B cell (primary cell): ENCODE data around the gene ACAP1. TPM values are rescaled to one million over a fixed set of nuclear protein-coding genes. Genes with fewer than 3 reads are reported as not detected.

ENCODE experiments used
- ATAC-seq: fragments of 200-7000 bp; cut with Tn5 transposase; one replicate; pipeline ENCODE4 v1.10.0; 2021; ENCODE audit warnings: low read depth, mild to moderate bottlenecking, moderate number of reproducible peaks, moderate library complexity
- CTCF ChIA-PET: fragments of 350-600 bp; sonication (Branson Sonifier 250); formaldehyde crosslinking; loops from one replicate; lab custom pipeline; 2021; ENCODE audit warnings: antibody characterized with exemption, inconsistent platforms; lab: Charles Lee
- POLR2A ChIA-PET: fragments of 350-600 bp; sonication (Branson Sonifier 250); formaldehyde crosslinking; loops from one replicate; lab custom pipeline; 2021; ENCODE audit warnings: antibody characterized with exemption; lab: Charles Lee
- DNase-seq: peaks from one replicate; pipeline ENCODE4 v3.0.0; 2013
- H2AFZ ChIP-seq: 2 replicates; pipeline ENCODE4 v1.6.1; 2012; ENCODE audit warnings: mild to moderate bottlenecking, low read depth, low read length; ENCODE audit not compliant: insufficient read depth, poor library complexity, severe bottlenecking
- H3K27ac ChIP-seq, 2 donors: 1 replicate in 1 of 2; 2 replicates in 1 of 2; pipeline ENCODE4 v1.5.1; 2012 to 2013; ENCODE audit warnings: low read length in 2 of 2, mild to moderate bottlenecking in 2 of 2, moderate library complexity in 1 of 2
- H3K27me3 ChIP-seq, 4 experiments: fragments of 200-600 bp in 1 of 4; sonication (generic) in 1 of 4; replicated peaks in 1 of 4; 1 replicate in 2 of 4; 2 replicates in 2 of 4; pipeline versions ENCODE4 v1.6.1 to v1.7.0; 2013 to 2016; ENCODE audit warnings: low read length in 3 of 4, mild to moderate bottlenecking in 2 of 4, mixed read lengths in 1 of 4, moderate library complexity in 1 of 4; ENCODE audit not compliant: insufficient read depth in 4 of 4, control insufficient read depth in 3 of 4; ENCODE audit errors: control extremely low read depth in 1 of 4
- H3K36me3 ChIP-seq, 2 experiments: replicated peaks in 1 of 2; 1 replicate in 1 of 2; 2 replicates in 1 of 2; pipeline versions ENCODE4 v1.6.1 to v1.7.1; 2013; ENCODE audit warnings: low read length in 1 of 2; ENCODE audit not compliant: insufficient read depth in 2 of 2, control insufficient read depth in 1 of 2; ENCODE audit errors: control extremely low read depth in 1 of 2, extremely low read depth in 1 of 2
- H3K4me1 ChIP-seq, 2 donors: fragments of 200-600 bp in 1 of 2; sonication (generic) in 1 of 2; 1 replicate in 1 of 2; 2 replicates in 1 of 2; pipeline versions ENCODE4 v1.5.1 to v1.6.1; 2013 to 2017; ENCODE audit warnings: low read length in 2 of 2; ENCODE audit not compliant: control insufficient read depth in 2 of 2, insufficient read depth in 2 of 2
- H3K4me2 ChIP-seq: replicated peaks from 2 replicates; pipeline ENCODE3; 2012; ENCODE audit warnings: mild to moderate bottlenecking, low read depth, low read length; ENCODE audit not compliant: poor library complexity, severe bottlenecking
- H3K4me3 ChIP-seq, 5 experiments: fragments of 200-600 bp in 1 of 5; sonication (generic) in 1 of 5; 1 replicate in 3 of 5; 2 replicates in 2 of 5; pipeline versions ENCODE4 v1.5.1 to v1.7.0; 2011 to 2016; ENCODE audit warnings: low read length in 4 of 5, mild to moderate bottlenecking in 4 of 5, low read depth in 2 of 5, control low read depth in 1 of 5, moderate library complexity in 1 of 5; ENCODE audit not compliant: insufficient read depth in 1 of 5; ENCODE audit errors: control extremely low read depth in 1 of 5, extremely low read depth in 1 of 5
- H3K79me2 ChIP-seq: fragments of 200-600 bp; sonication (generic); one replicate; pipeline ENCODE4 v1.6.0; 2016; ENCODE audit warnings: low read length; ENCODE audit not compliant: control insufficient read depth, insufficient read depth
- H3K9ac ChIP-seq: fragments of 200-600 bp; sonication (generic); 2 replicates; pipeline ENCODE4 v1.6.1; 2017; ENCODE audit warnings: mild to moderate bottlenecking, low read length, moderate library complexity
- H3K9me3 ChIP-seq, 3 donors: one replicate each; pipeline versions ENCODE4 v1.6.1 to v1.7.1; 2013; ENCODE audit warnings: low read length in 2 of 3; ENCODE audit not compliant: control insufficient read depth in 2 of 3, insufficient read depth in 1 of 3; ENCODE audit errors: control extremely low read depth in 1 of 3
- H4K20me1 ChIP-seq: 2 replicates; pipeline ENCODE4 v1.6.0; 2012; ENCODE audit warnings: mild to moderate bottlenecking, low read length; ENCODE audit not compliant: insufficient read depth, control insufficient read depth, poor library complexity, severe bottlenecking
- H3K27ac Mint-ChIP-seq: one replicate; pipeline ENCODE4 v1.8.0; 2021; ENCODE audit warnings: mixed read lengths
- H3K27me3 Mint-ChIP-seq: one replicate; pipeline ENCODE4 v1.8.0; 2021; ENCODE audit warnings: mixed read lengths
- H3K4me1 Mint-ChIP-seq: one replicate; pipeline ENCODE4 v1.8.0; 2021; ENCODE audit warnings: mixed read lengths
- H3K4me3 Mint-ChIP-seq: one replicate; pipeline ENCODE4 v1.8.0; 2021; ENCODE audit warnings: mixed read lengths
- H3K9me3 Mint-ChIP-seq: one replicate; pipeline ENCODE4 v1.8.0; 2022; ENCODE audit warnings: mixed read lengths; ENCODE audit not compliant: insufficient read depth
- CTCF ChIP-seq: fragments of 200-600 bp; IDR thresholded peaks from one replicate; pipeline ENCODE4 v1.8.0; 2022; ENCODE audit warnings: antibody characterized with exemption, mild to moderate bottlenecking
- EZH2 ChIP-seq: IDR thresholded peaks from 2 replicates; pipeline ENCODE4 v1.6.1; 2012; ENCODE audit warnings: borderline replicate concordance, low read depth, mild to moderate bottlenecking, moderate library complexity, low read length; ENCODE audit not compliant: insufficient read depth, poor library complexity, severe bottlenecking
- WGBS: methylation state at CpG from one replicate; pipeline ENCODE4 v1.1.5; 2013; ENCODE audit warnings: missing lambda C conversion rate; ENCODE audit not compliant: insufficient coverage; 5-methylcytosine and 5-hydroxymethylcytosine counted together
- intact Hi-C: fragments of 100-400 bp; cut with micrococcal nuclease; formaldehyde crosslinking; loops from one replicate; pipeline ENCODE4 v1.10.0; 2022
- polyA plus RNA-seq: library from polyadenylated mRNA; depleted of rRNA; stranded (reverse); fragments of >200 nt; gene quantifications from 2 replicates; pipeline ENCODE4 v1.2.3, GENCODE V29; 2012
- total RNA-seq, 2 donors: library from RNA; stranded (reverse); fragments of 120-200 nt in 1 of 2; gene quantifications; 1 replicate in 1 of 2; 2 replicates in 1 of 2; pipeline versions ENCODE4 v1.2.3 to v1.2.4, GENCODE V29; 2013 to 2022

ACAP1 gene
- total and polyA plus RNA-seq, 2 donors (not counting 1 experiment from before 2014, with no cell fraction given): 392 to 412 TPM

- H3K4me1 ChIP-seq: peaks cover 12 to 16% of the 10 kb centered on the region in 2 donors
- H3K27ac ChIP-seq: peak overlapping the region in 1 of 2 donors; percentile 83
- WGBS: 92% methylated on average over 24 of the region's 42 CpGs
- peak overlapping the region; percentile 75 for H3K4me2 ChIP-seq
- ChIA-PET CTCF (interaction anchor here (1.4 to 3.2 kb wide), 2 partner anchors 37 to 44 kb away, joined by 4 to 13 read pairs; partner anchors contain the start of gene TMEM95), POLR2A (no interaction called here)
- intact Hi-C loops: no loop called here
- H3K79me2 ChIP-seq: peaks cover 10% of the 10 kb centered on the region
- TF ChIP-seq CTCF: no peak
- TF ChIP-seq EZH2: no peak
- peak overlapping the region; percentile 88 for H3K9ac ChIP-seq
- H4K20me1 ChIP-seq: no peaks in the 10 kb centered on the region
- no peaks in the 10 kb centered on the region for H3K27me3 ChIP-seq
- peak overlapping the region; percentile 91 for H2AFZ ChIP-seq
- peaks cover 12% of the 10 kb centered on the region for H3K4me1 Mint-ChIP-seq
- no peaks in the 10 kb centered on the region for H3K27me3 Mint-ChIP-seq
- peak overlapping the region in 4 of 5 experiments; percentile 75 to 84 (median 82) for H3K4me3 ChIP-seq
- no peak for ATAC-seq
- DNase-seq: peak; percentile 6
- H3K36me3 ChIP-seq: peaks cover 0 to 37% of the 10 kb centered on the region in 2 experiments
- no peaks in the 10 kb centered on the region for H3K9me3 Mint-ChIP-seq
- peak overlapping the region; percentile 73 for H3K27ac Mint-ChIP-seq
- peak overlapping the region; percentile 89 for H3K4me3 Mint-ChIP-seq
- no peaks in the 10 kb centered on the region for H3K9me3 ChIP-seq
These were observed 56.6 kb downstream of the ACAP1 start for GRCh38 chr17:7392696-7393612.
